ENCODE measurements around the gene DCTN4.

GRCh38 chr5:150694612-150695011, 64.2 kb downstream of the DCTN4 start:
- TF ChIP-seq CTCF (IDR thresholded peaks at IDR 0.05) (no peak), POLR2A (IDR thresholded peaks at IDR 0.05) (no peak)

All from adrenal gland (tissue), 5 donors.